HEK293T (cell line): ENCODE measurements around the gene RCAN1.

Experiments
- ARNT ChIP-seq: fragments of 450-650 bp; IDR thresholded peaks from 2 replicates; pipeline ENCODE4 v1.6.1; 2017; ENCODE audit warnings: mild to moderate bottlenecking
- BHLHE40 ChIP-seq: fragments of 450-650 bp; IDR thresholded peaks from 2 replicates; pipeline ENCODE4 v1.6.1; 2016; ENCODE audit warnings: mild to moderate bottlenecking, moderate library complexity, borderline replicate concordance
- CTBP1 ChIP-seq: fragments of 450-650 bp; IDR thresholded peaks from 2 replicates; pipeline ENCODE4 v1.6.1; 2016; ENCODE audit warnings: borderline replicate concordance
- ELF4 ChIP-seq: fragments of 450-650 bp; IDR thresholded peaks from 2 replicates; pipeline ENCODE4 v1.6.1; 2017; ENCODE audit warnings: antibody characterized with exemption
- FOXA1 ChIP-seq: fragments of 450-650 bp; IDR thresholded peaks from 2 replicates; pipeline ENCODE4 v1.6.1; 2016; ENCODE audit warnings: mild to moderate bottlenecking
- FOXM1 ChIP-seq: fragments of 450-650 bp; IDR thresholded peaks from 2 replicates; pipeline ENCODE4 v1.6.1; 2017; ENCODE audit warnings: mild to moderate bottlenecking, borderline replicate concordance
- HDGF ChIP-seq: fragments of 450-650 bp; IDR thresholded peaks from 2 replicates; pipeline ENCODE4 v1.6.1; 2017; ENCODE audit warnings: antibody characterized with exemption, borderline replicate concordance
- LEF1 ChIP-seq: fragments of 450-650 bp; IDR thresholded peaks from 2 replicates; pipeline ENCODE4 v1.6.1; 2017; ENCODE audit warnings: mild to moderate bottlenecking, borderline replicate concordance
- NFRKB ChIP-seq: fragments of 450-650 bp; IDR thresholded peaks from 2 replicates; pipeline ENCODE4 v1.6.1; 2016; ENCODE audit warnings: mild to moderate bottlenecking, moderate library complexity
- PKNOX1 ChIP-seq: fragments of 450-650 bp; IDR thresholded peaks from 2 replicates; pipeline ENCODE4 v1.6.1; 2016
- SP1 ChIP-seq: fragments of 450-650 bp; IDR thresholded peaks from 2 replicates; pipeline ENCODE4 v1.6.1; 2017
- SUZ12 ChIP-seq: fragments of 450-650 bp; IDR thresholded peaks from 2 replicates; pipeline ENCODE4 v1.6.1; 2016; ENCODE audit warnings: mild to moderate bottlenecking
- TARDBP ChIP-seq: fragments of 450-650 bp; IDR thresholded peaks from 2 replicates; pipeline ENCODE4 v1.6.1; 2016
- ZNF384 ChIP-seq: fragments of 450-650 bp; IDR thresholded peaks from 2 replicates; pipeline ENCODE4 v1.6.1; 2016

GRCh38 chr21:34518301-34518700 lies 96.6 kb downstream of the RCAN1 start:
- TF ChIP-seq FOXA1 (no peak), CTBP1 (no peak), TARDBP (no peak), HDGF (no peak), BHLHE40 (no peak), SUZ12 (no peak), ZNF384 (no peak), LEF1 (no peak), FOXM1 (no peak), ELF4 (no peak), PKNOX1 (no peak), SP1 (no peak), NFRKB (no peak), ARNT (no peak)
